ENCODE data around the gene KRT2.

KRT2 gene

DNA sequence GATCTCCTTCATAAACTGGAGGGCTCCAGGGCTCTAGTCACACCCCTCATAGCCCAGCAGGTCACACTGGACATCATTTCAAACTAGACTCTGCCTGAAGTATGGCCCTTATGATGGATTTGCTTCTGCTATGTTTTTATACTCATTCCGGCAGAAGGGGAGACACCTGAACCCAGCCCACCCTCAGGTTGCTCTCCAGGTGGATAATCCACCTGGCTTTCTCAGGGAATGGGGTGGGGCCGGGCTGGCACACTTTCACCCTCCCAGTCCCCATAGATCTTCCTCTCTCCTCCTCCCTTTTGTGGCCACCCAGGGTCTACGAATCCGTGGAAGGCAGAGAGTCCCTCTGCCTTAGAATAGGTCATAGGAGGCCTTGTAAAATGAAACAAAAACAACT, 23.9 kb downstream of the KRT2 start:
- Histone ChIP-seq H3K4me3 (ENCODE audit: low read depth, low read length) (no peak overlapping the region), H3K27ac (no peak overlapping the region), H3K9me3 (ENCODE audit: control insufficient read depth, low read length) (no peaks in the 10 kb centered on the region), H3K79me2 (no peaks in the 10 kb centered on the region), H3K4me1 (no peaks in the 10 kb centered on the region), H3K27me3 (ENCODE audit: control insufficient read depth, insufficient read depth, low read length) (no peaks in the 10 kb centered on the region), H3K9ac (no peak overlapping the region), H3K36me3 (ENCODE audit: control insufficient read depth, insufficient read depth, low read length) (no peaks in the 10 kb centered on the region), H3K4me2 (ENCODE audit: low read length) (no peak overlapping the region), H2AFZ (no peak overlapping the region)
- TF ChIP-seq, protein P1, sequence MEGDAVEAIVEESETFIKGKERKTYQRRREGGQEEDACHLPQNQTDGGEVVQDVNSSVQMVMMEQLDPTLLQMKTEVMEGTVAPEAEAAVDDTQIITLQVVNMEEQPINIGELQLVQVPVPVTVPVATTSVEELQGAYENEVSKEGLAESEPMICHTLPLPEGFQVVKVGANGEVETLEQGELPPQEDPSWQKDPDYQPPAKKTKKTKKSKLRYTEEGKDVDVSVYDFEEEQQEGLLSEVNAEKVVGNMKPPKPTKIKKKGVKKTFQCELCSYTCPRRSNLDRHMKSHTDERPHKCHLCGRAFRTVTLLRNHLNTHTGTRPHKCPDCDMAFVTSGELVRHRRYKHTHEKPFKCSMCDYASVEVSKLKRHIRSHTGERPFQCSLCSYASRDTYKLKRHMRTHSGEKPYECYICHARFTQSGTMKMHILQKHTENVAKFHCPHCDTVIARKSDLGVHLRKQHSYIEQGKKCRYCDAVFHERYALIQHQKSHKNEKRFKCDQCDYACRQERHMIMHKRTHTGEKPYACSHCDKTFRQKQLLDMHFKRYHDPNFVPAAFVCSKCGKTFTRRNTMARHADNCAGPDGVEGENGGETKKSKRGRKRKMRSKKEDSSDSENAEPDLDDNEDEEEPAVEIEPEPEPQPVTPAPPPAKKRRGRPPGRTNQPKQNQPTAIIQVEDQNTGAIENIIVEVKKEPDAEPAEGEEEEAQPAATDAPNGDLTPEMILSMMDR (IDR thresholded peaks at IDR 0.05) = no peak

DNA sequence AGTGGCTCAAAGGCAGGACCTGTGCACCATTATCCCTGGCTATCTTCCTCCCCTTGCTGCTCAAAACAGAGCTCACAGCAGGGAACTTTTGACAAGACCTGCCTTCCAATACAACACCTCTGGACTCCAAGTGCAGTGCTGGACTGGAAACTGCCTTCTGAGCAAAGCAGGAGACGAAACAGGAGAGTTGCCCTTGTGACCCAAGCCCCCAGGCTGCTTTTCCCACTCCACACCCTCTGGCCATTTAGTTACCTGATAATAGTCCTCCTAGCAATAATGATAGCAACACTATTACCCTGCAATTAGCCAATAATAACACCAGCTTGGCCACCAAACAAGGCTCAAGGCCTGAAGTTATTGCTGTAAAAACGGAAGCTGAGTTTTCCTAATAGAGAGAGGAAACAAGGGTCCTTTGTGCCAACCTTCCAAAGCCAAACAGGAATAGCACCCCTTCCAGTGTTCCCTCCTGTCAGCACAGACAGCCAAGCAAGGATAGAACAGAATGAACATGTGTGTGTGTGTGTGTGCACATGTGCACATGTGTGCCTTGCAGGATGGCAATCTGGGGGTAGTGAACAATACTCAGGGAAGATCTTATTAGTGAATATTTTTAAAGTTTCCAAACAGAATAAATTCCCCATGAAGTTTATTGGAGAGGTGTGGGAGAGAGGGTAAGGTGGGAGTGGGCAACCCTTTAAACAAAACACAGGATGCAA, 24.5 kb downstream of the KRT2 start:
- Histone ChIP-seq H3K36me3 (ENCODE audit: control insufficient read depth, insufficient read depth, low read length) (no peaks in the 10 kb centered on the region), H3K4me1 (no peaks in the 10 kb centered on the region), H3K4me3 (ENCODE audit: low read depth, low read length) (no peak overlapping the region), H3K79me2 (no peaks in the 10 kb centered on the region), H3K9me3 (ENCODE audit: control insufficient read depth, low read length) (no peaks in the 10 kb centered on the region), H2AFZ (no peak overlapping the region), H3K27ac (no peak overlapping the region), H3K4me2 (ENCODE audit: low read length) (no peak overlapping the region), H3K27me3 (ENCODE audit: control insufficient read depth, insufficient read depth, low read length) (no peaks in the 10 kb centered on the region), H3K9ac (no peak overlapping the region)
- TF ChIP-seq, protein P1 (IDR thresholded peaks at IDR 0.05) = no peak

DNA sequence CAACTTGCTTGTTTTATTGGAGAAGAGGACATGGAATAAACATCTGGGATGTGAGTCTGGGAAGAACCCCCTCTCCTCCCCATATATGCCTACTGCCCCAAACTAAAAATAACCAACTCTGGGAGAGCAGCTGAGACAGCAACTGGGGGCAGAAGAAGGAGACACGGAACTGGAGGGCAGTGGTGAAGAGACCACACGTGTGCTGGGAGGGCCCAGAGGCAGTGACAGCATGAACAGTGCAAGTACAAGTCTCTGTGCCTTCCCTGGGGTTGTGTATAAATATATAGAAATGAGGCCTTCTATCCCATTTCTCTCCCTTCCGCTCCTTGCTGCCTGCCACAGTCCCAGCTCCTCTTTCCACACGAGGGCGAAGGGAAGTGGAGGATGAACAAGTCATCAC, 29.7 kb downstream of the KRT2 start:
- H3K27ac ChIP-seq = no peak overlapping the region
- H3K4me3 ChIP-seq (ENCODE audit: low read depth, low read length) = no peak overlapping the region
- H3K4me2 ChIP-seq (ENCODE audit: low read length) = no peak overlapping the region
- H3K27me3 ChIP-seq (ENCODE audit: control insufficient read depth, insufficient read depth, low read length) = no peaks in the 10 kb centered on the region
- TF ChIP-seq, protein P1 (IDR thresholded peaks at IDR 0.05) = no peak
- H3K4me1 ChIP-seq = no peaks in the 10 kb centered on the region
- H3K79me2 ChIP-seq = no peaks in the 10 kb centered on the region
- H3K9me3 ChIP-seq (ENCODE audit: control insufficient read depth, low read length) = no peaks in the 10 kb centered on the region
- H3K36me3 ChIP-seq (ENCODE audit: control insufficient read depth, insufficient read depth, low read length) = no peaks in the 10 kb centered on the region
- no peak overlapping the region for H3K9ac ChIP-seq
- H2AFZ ChIP-seq = no peak overlapping the region

DNA sequence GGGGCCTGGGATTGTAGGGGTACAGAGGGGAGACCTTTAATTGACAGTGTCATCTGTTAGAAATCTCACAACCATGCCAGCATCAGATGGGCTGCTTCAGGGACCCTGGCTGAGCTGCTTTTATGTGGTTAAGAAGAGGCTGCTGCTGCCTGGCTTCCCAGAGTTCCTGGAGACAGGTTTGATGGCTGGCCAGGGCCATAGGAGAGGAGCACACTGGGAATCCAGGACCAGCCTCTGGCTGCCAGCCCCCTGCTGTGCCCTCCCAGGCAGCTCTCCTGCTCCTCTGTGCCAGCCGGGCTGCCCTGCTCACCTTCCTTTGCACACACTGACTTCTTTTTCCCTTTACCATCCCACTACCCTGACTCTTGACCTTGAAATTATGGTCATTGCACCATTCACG, 33.1 kb downstream of the KRT2 start:
- TF ChIP-seq, protein P1 (IDR thresholded peaks at IDR 0.05) = no peak
- no peak overlapping the region for H3K4me2 ChIP-seq (ENCODE audit: low read length)
- H3K4me1 ChIP-seq = no peaks in the 10 kb centered on the region
- no peak overlapping the region for H2AFZ ChIP-seq
- H3K36me3 ChIP-seq (ENCODE audit: control insufficient read depth, insufficient read depth, low read length) = no peaks in the 10 kb centered on the region
- no peak overlapping the region for H3K4me3 ChIP-seq (ENCODE audit: low read depth, low read length)
- no peaks in the 10 kb centered on the region for H3K9me3 ChIP-seq (ENCODE audit: control insufficient read depth, low read length)
- H3K27me3 ChIP-seq (ENCODE audit: control insufficient read depth, insufficient read depth, low read length) = no peaks in the 10 kb centered on the region
- no peaks in the 10 kb centered on the region for H3K79me2 ChIP-seq
- H3K27ac ChIP-seq = no peak overlapping the region
- no peak overlapping the region for H3K9ac ChIP-seq

DNA sequence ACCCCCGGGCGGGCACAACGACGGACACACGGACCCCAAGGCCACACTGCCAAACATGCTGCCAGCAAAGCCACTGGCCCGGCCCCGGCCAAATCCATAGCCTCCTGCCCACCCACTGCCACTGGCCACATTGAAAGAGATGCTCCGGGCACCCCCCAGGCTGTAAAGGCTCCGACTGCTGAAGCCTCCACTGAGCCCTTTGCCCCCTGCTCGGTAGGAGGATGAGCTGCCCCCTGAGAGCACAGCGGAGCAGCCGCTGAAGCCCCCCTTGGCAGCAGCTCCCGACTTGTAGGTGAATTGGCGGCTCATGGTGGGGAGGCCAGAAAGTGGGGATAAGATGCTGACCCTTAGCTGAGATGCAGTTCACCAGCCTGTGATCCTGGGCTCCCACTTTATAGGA, 33.8 kb downstream of the KRT2 start, which contains the start of gene KRT73:
Gene KRT73 (minus strand): TSS at position 344 of the 400 bp plus-strand sequence. CDS start 35 bp downstream, at position 309.
- H3K4me3 ChIP-seq (ENCODE audit: low read depth, low read length) = no peak within 1 kb of the TSS
- H3K36me3 ChIP-seq (ENCODE audit: control insufficient read depth, insufficient read depth, low read length) = no peaks in the 10 kb centered on the region
- no peak within 1 kb of the TSS for H3K4me2 ChIP-seq (ENCODE audit: low read length)
- H3K4me1 ChIP-seq = no peaks in the 10 kb centered on the region
- no peak within 1 kb of the TSS for H3K27ac ChIP-seq
- no peaks in the 10 kb centered on the region for H3K79me2 ChIP-seq
- no peaks in the 10 kb centered on the region for H3K27me3 ChIP-seq (ENCODE audit: control insufficient read depth, insufficient read depth, low read length)
- H2AFZ ChIP-seq = no peak within 1 kb of the TSS
- TF ChIP-seq, protein P1 (IDR thresholded peaks at IDR 0.05) = no peak
- no peak within 1 kb of the TSS for H3K9ac ChIP-seq
- no peaks in the 10 kb centered on the region for H3K9me3 ChIP-seq (ENCODE audit: control insufficient read depth, low read length)
